Immature natural killer cell (primary cell): ENCODE measurements around the gene RASSF3. TPM values are rescaled to one million over a fixed set of nuclear protein-coding genes. Genes with fewer than 3 reads are reported as not detected.

Experiments
- DNase-seq, 3 donors: peaks; one replicate each; pipeline ENCODE4 v3.0.0; 2022; ENCODE audit warnings: mixed read lengths in 1 of 3
- H3K27ac Mint-ChIP-seq, 6 donors: one replicate each; pipeline ENCODE4 v1.8.0; 2020; ENCODE audit warnings: mixed read lengths in 6 of 6, mild to moderate bottlenecking in 5 of 6, inconsistent platforms in 4 of 6, moderate library complexity in 3 of 6
- H3K27me3 Mint-ChIP-seq, 3 donors: one replicate each; pipeline ENCODE4 v1.8.0; 2020 to 2021; ENCODE audit warnings: low read depth in 3 of 3, mild to moderate bottlenecking in 3 of 3, mixed read lengths in 3 of 3, moderate library complexity in 3 of 3, inconsistent platforms in 1 of 3
- H3K36me3 Mint-ChIP-seq, 3 donors: one replicate each; pipeline ENCODE4 v1.8.0; 2020; ENCODE audit warnings: mixed read lengths in 3 of 3, inconsistent platforms in 2 of 3, mild to moderate bottlenecking in 2 of 3
- H3K4me1 Mint-ChIP-seq, 2 donors: one replicate each; pipeline ENCODE4 v1.8.0; 2020; ENCODE audit warnings: inconsistent platforms in 2 of 2, mild to moderate bottlenecking in 2 of 2, mixed read lengths in 2 of 2, moderate library complexity in 1 of 2
- H3K4me3 Mint-ChIP-seq, 5 donors: one replicate each; pipeline ENCODE4 v1.8.0; 2020; ENCODE audit warnings: mild to moderate bottlenecking in 5 of 5, mixed read lengths in 5 of 5, inconsistent platforms in 3 of 5, moderate library complexity in 3 of 5
- H3K9me3 Mint-ChIP-seq, 6 donors: one replicate each; pipeline ENCODE4 v1.8.0; 2020; ENCODE audit warnings: mild to moderate bottlenecking in 6 of 6, mixed read lengths in 6 of 6, inconsistent platforms in 4 of 6, moderate library complexity in 3 of 6
- polyA plus RNA-seq, 3 donors: library from polyadenylated mRNA; unstranded; fragments of 300-500 nt; fragmentation: Illumina TruSeq; gene quantifications; one replicate each; pipeline ENCODE4 v1.2.3, GENCODE V29; 2021

The RASSF3 gene
- polyA plus RNA-seq, 3 donors from 2014 or later, result 5.2 to 6.2 (median 5.5) TPM

- Mint-ChIP-seq H3K27ac (peak overlapping the region; percentile 78 to 95 (median 90)), H3K4me1 (peaks cover 51 to 62% of the 10 kb centered on the region in 2 donors), H3K4me3 (peak overlapping the region; percentile 44 to 78 (median 70)), H3K36me3 (peaks cover 12 to 22% (median 14%) of the 10 kb centered on the region in 3 donors), H3K27me3 (peaks cover 0 to 6% (median 3%) of the 10 kb centered on the region in 3 donors), H3K9me3 (no peaks in the 10 kb centered on the region)
- DNase-seq, result no peak
Observed at GRCh38 chr12:64700532-64700931, 90.2 kb downstream of the RASSF3 start.

GRCh38 chr12:64701283-64701682 is 91.0 kb downstream of the RASSF3 start:
- DNase-seq, result no peak
- H3K27ac Mint-ChIP-seq, result peak overlapping the region; percentile 78 to 95 (median 90)
- H3K9me3 Mint-ChIP-seq, result no peaks in the 10 kb centered on the region
- H3K4me1 Mint-ChIP-seq, result peaks cover 45 to 54% of the 10 kb centered on the region in 2 donors
- peaks cover 12 to 22% (median 14%) of the 10 kb centered on the region in 3 donors for H3K36me3 Mint-ChIP-seq
- peaks cover 0 to 6% (median 3%) of the 10 kb centered on the region in 3 donors for H3K27me3 Mint-ChIP-seq
- H3K4me3 Mint-ChIP-seq, result peak overlapping the region; percentile 44 to 78 (median 70)

GRCh38 chr12:64706306-64706705 is 96.0 kb downstream of the RASSF3 start:
- H3K9me3 Mint-ChIP-seq, result no peaks in the 10 kb centered on the region
- peak overlapping the region in 2 of 6 donors; percentile 40 to 53 for H3K27ac Mint-ChIP-seq
- no peak for DNase-seq
- H3K4me3 Mint-ChIP-seq, result no peak overlapping the region
- peaks cover 0 to 2% (median 0%) of the 10 kb centered on the region in 3 donors for H3K27me3 Mint-ChIP-seq
- H3K36me3 Mint-ChIP-seq, result peaks cover 3 to 8% (median 5%) of the 10 kb centered on the region in 3 donors
- peaks cover 14 to 16% of the 10 kb centered on the region in 2 donors for H3K4me1 Mint-ChIP-seq

- Mint-ChIP-seq H3K27me3 (peaks cover 0 to 2% (median 0%) of the 10 kb centered on the region in 3 donors), H3K27ac (peak overlapping the region in 3 of 6 donors; percentile 40 to 55 (median 53)), H3K9me3 (no peaks in the 10 kb centered on the region), H3K4me1 (peaks cover 9 to 11% of the 10 kb centered on the region in 2 donors), H3K36me3 (peaks cover 3 to 8% (median 8%) of the 10 kb centered on the region in 3 donors), H3K4me3 (no peak overlapping the region)
- DNase-seq, result no peak
Observed at GRCh38 chr12:64706857-64707256, 96.6 kb downstream of the RASSF3 start.

- peaks cover 0 to 2% (median 0%) of the 10 kb centered on the region in 3 donors for H3K27me3 Mint-ChIP-seq
- H3K9me3 Mint-ChIP-seq, result no peaks in the 10 kb centered on the region
- peaks cover 4 to 6% of the 10 kb centered on the region in 2 donors for H3K4me1 Mint-ChIP-seq
- H3K4me3 Mint-ChIP-seq, result no peak overlapping the region
- H3K27ac Mint-ChIP-seq, result no peak overlapping the region
- DNase-seq, result no peak
- peaks cover 3 to 8% (median 8%) of the 10 kb centered on the region in 3 donors for H3K36me3 Mint-ChIP-seq
Observed at GRCh38 chr12:64707362-64707761, 97.1 kb downstream of the RASSF3 start.

- no peak for DNase-seq
- peaks cover 2% of the 10 kb centered on the region in 2 donors for H3K4me1 Mint-ChIP-seq
- H3K9me3 Mint-ChIP-seq, result no peaks in the 10 kb centered on the region
- peaks cover 3 to 9% (median 8%) of the 10 kb centered on the region in 3 donors for H3K36me3 Mint-ChIP-seq
- no peak overlapping the region for H3K27ac Mint-ChIP-seq
- H3K4me3 Mint-ChIP-seq, result no peak overlapping the region
- H3K27me3 Mint-ChIP-seq, result peaks cover 0 to 2% (median 0%) of the 10 kb centered on the region in 3 donors
Observed at GRCh38 chr12:64707926-64708325, 97.6 kb downstream of the RASSF3 start.

- Mint-ChIP-seq H3K27ac (no peak overlapping the region), H3K4me3 (no peak overlapping the region)
Observed at GRCh38 chr12:64709429-64709828, 99.1 kb downstream of the RASSF3 start.

GRCh38 chr12:64713376-64713775 is 103.1 kb downstream of the RASSF3 start:
- H3K36me3 Mint-ChIP-seq, result peaks cover 10 to 23% (median 16%) of the 10 kb centered on the region in 3 donors
- H3K27me3 Mint-ChIP-seq, result peaks cover 2 to 11% (median 3%) of the 10 kb centered on the region in 3 donors
- peaks cover 56% of the 10 kb centered on the region in 2 donors for H3K4me1 Mint-ChIP-seq
- H3K27ac Mint-ChIP-seq, result peak overlapping the region; percentile 92 to 98 (median 93)
- H3K9me3 Mint-ChIP-seq, result no peaks in the 10 kb centered on the region
- DNase-seq, result no peak
- peak overlapping the region; percentile 17 to 70 (median 65) for H3K4me3 Mint-ChIP-seq

More at GRCh38 chr12:64709429-64709828, 99.1 kb downstream of the RASSF3 start:
- H3K9me3 Mint-ChIP-seq, result no peaks in the 10 kb centered on the region
- no peak for DNase-seq
- H3K27me3 Mint-ChIP-seq, result peaks cover 0 to 2% (median 0%) of the 10 kb centered on the region in 3 donors
- peaks cover 3 to 16% (median 12%) of the 10 kb centered on the region in 3 donors for H3K36me3 Mint-ChIP-seq
- H3K4me1 Mint-ChIP-seq, result peaks cover 17% of the 10 kb centered on the region in 2 donors

- Mint-ChIP-seq H3K36me3 (peaks cover 10 to 29% (median 22%) of the 10 kb centered on the region in 3 donors), H3K27me3 (peaks cover 2 to 11% (median 3%) of the 10 kb centered on the region in 3 donors), H3K9me3 (no peaks in the 10 kb centered on the region), H3K27ac (peak overlapping the region; percentile 92 to 98 (median 93)), H3K4me3 (peak overlapping the region; percentile 64 to 82 (median 69)), H3K4me1 (peaks cover 63 to 64% of the 10 kb centered on the region in 2 donors)
- DNase-seq, result peak; percentile 67 to 75 (median 72)
Observed at GRCh38 chr12:64714551-64714968, 104.3 kb downstream of the RASSF3 start.

GRCh38 chr12:64716371-64716770 is 106.1 kb downstream of the RASSF3 start:
- Mint-ChIP-seq H3K27me3 (peaks cover 2 to 9% (median 3%) of the 10 kb centered on the region in 3 donors), H3K9me3 (no peaks in the 10 kb centered on the region), H3K4me3 (peak overlapping the region; percentile 64 to 76 (median 69)), H3K36me3 (peaks cover 19 to 47% (median 30%) of the 10 kb centered on the region in 3 donors), H3K4me1 (peaks cover 64 to 71% of the 10 kb centered on the region in 2 donors), H3K27ac (peak overlapping the region; percentile 92 to 98 (median 93))
- DNase-seq, result peak; percentile 45 to 53 (median 47)

- Mint-ChIP-seq H3K27me3 (peaks cover 2 to 9% (median 3%) of the 10 kb centered on the region in 3 donors), H3K9me3 (no peaks in the 10 kb centered on the region), H3K27ac (peak overlapping the region; percentile 92 to 98 (median 93)), H3K4me3 (peak overlapping the region; percentile 64 to 76 (median 69)), H3K36me3 (peaks cover 23 to 53% (median 34%) of the 10 kb centered on the region in 3 donors), H3K4me1 (peaks cover 64 to 71% of the 10 kb centered on the region in 2 donors)
- DNase-seq, result peak; percentile 55 to 59 (median 56)
Observed at GRCh38 chr12:64716839-64717455, 106.7 kb downstream of the RASSF3 start.

- no peak for DNase-seq
- peaks cover 68 to 76% of the 10 kb centered on the region in 2 donors for H3K4me1 Mint-ChIP-seq
- H3K27me3 Mint-ChIP-seq, result peaks cover 2 to 9% (median 3%) of the 10 kb centered on the region in 3 donors
- peaks cover 26 to 55% (median 40%) of the 10 kb centered on the region in 3 donors for H3K36me3 Mint-ChIP-seq
- H3K27ac Mint-ChIP-seq, result peak overlapping the region; percentile 57 to 98 (median 92)
- H3K4me3 Mint-ChIP-seq, result no peak overlapping the region
- no peaks in the 10 kb centered on the region for H3K9me3 Mint-ChIP-seq
Observed at GRCh38 chr12:64718649-64719048, 108.4 kb downstream of the RASSF3 start.

GRCh38 chr12:64720884-64721283 is 110.6 kb downstream of the RASSF3 start:
- H3K27me3 Mint-ChIP-seq, result peaks cover 0 to 5% (median 0%) of the 10 kb centered on the region in 3 donors
- no peaks in the 10 kb centered on the region for H3K9me3 Mint-ChIP-seq
- H3K4me1 Mint-ChIP-seq, result peaks cover 53 to 67% of the 10 kb centered on the region in 2 donors
- no peak for DNase-seq
- H3K27ac Mint-ChIP-seq, result peak overlapping the region in 1 of 6 donors; percentile 23
- no peak overlapping the region for H3K4me3 Mint-ChIP-seq
- peaks cover 28 to 47% (median 37%) of the 10 kb centered on the region in 3 donors for H3K36me3 Mint-ChIP-seq

- Mint-ChIP-seq H3K27ac (peak overlapping the region; percentile 41 to 93 (median 75)), H3K36me3 (peaks cover 21 to 50% (median 48%) of the 10 kb centered on the region in 3 donors)
Observed at GRCh38 chr12:64722835-64723234, 112.5 kb downstream of the RASSF3 start.

More at GRCh38 chr12:64722835-64723234, 112.5 kb downstream of the RASSF3 start:
- Mint-ChIP-seq H3K4me3 (no peak overlapping the region), H3K9me3 (no peaks in the 10 kb centered on the region), H3K27me3 (no peaks in the 10 kb centered on the region), H3K4me1 (peaks cover 40 to 54% of the 10 kb centered on the region in 2 donors)
- no peak for DNase-seq
